Measurements from ENCODE around the gene SMCO4.
"Not testable (repeated sequence)": the region's sequence is repeated elsewhere in the genome, so short reads cannot be mapped to it uniquely, and the experiment has no call there.

Gene SMCO4

GRCh38 chr11:93543292-93543977 lies at the start of gene SMCO4:
Gene SMCO4 (minus strand): TSS chr11:93543391. CDS start chr11:93479189, 64,202 bp downstream.
- DNase-seq (ENCODE audit: low spot score), result peak; percentile 81

- peak; percentile 22 for DNase-seq (ENCODE audit: low spot score)
These were observed 48.2 kb upstream of the SMCO4 start for GRCh38 chr11:93591247-93591898.

GRCh38 chr11:93589347-93589746 lies 46.2 kb upstream of the SMCO4 start:
- DNase-seq (ENCODE audit: low spot score), result no peak

- DNase-seq (ENCODE audit: low spot score), result no peak
These were observed 44.8 kb upstream of the SMCO4 start for GRCh38 chr11:93587858-93588581.

- not testable (repeated sequence) for DNase-seq (ENCODE audit: low spot score)
These were observed 44.2 kb upstream of the SMCO4 start for GRCh38 chr11:93587425-93587824.

GRCh38 chr11:93585758-93586157 lies 42.6 kb upstream of the SMCO4 start:
- DNase-seq (ENCODE audit: low spot score), result no peak

GRCh38 chr11:93583490-93583889 lies 40.3 kb upstream of the SMCO4 start:
- no peak for DNase-seq (ENCODE audit: low spot score)

GRCh38 chr11:93579187-93579751 lies 36.1 kb upstream of the SMCO4 start:
- no peak for DNase-seq (ENCODE audit: low spot score)

- DNase-seq (ENCODE audit: low spot score), result no peak
These were observed 34.1 kb upstream of the SMCO4 start for GRCh38 chr11:93577286-93577685.

- DNase-seq (ENCODE audit: low spot score), result not testable (repeated sequence)
These were observed 33.7 kb upstream of the SMCO4 start for GRCh38 chr11:93576870-93577269.

GRCh38 chr11:93574638-93575220 lies 31.5 kb upstream of the SMCO4 start:
- no peak for DNase-seq (ENCODE audit: low spot score)

GRCh38 chr11:93573184-93573583 lies 30.0 kb upstream of the SMCO4 start:
- DNase-seq (ENCODE audit: low spot score), result no peak

GRCh38 chr11:93572621-93573020 lies 29.4 kb upstream of the SMCO4 start:
- no peak for DNase-seq (ENCODE audit: low spot score)

- no peak for DNase-seq (ENCODE audit: low spot score)
These were observed 29.0 kb upstream of the SMCO4 start for GRCh38 chr11:93572171-93572570.

GRCh38 chr11:93571612-93572011 lies 28.4 kb upstream of the SMCO4 start:
- no peak for DNase-seq (ENCODE audit: low spot score)

GRCh38 chr11:93570759-93571413 lies 27.7 kb upstream of the SMCO4 start:
- DNase-seq (ENCODE audit: low spot score), result peak; percentile 62

- DNase-seq (ENCODE audit: low spot score), result no peak
These were observed 26.3 kb upstream of the SMCO4 start for GRCh38 chr11:93569496-93569895.

- no peak for DNase-seq (ENCODE audit: low spot score)
These were observed 25.5 kb upstream of the SMCO4 start for GRCh38 chr11:93568726-93569125.

GRCh38 chr11:93567401-93567895 lies 24.3 kb upstream of the SMCO4 start:
- no peak for DNase-seq (ENCODE audit: low spot score)

GRCh38 chr11:93564895-93565294 lies 21.7 kb upstream of the SMCO4 start:
- no peak for DNase-seq (ENCODE audit: low spot score)

- no peak for DNase-seq (ENCODE audit: low spot score)
These were observed 20.7 kb upstream of the SMCO4 start for GRCh38 chr11:93563857-93564256.
